Measurements from ENCODE around the gene TSSK1B.

GRCh38 chr5:113433862-113434612, 752 bp downstream of the TSSK1B start:
- no peak for TF ChIP-seq REST (IDR thresholded peaks at IDR 0.05; ENCODE audit: insufficient read depth in 1 of 2, low read depth in 2 of 2, low read length in 2 of 2)
- no peak for TF ChIP-seq POLR2AphosphoS5 (IDR thresholded peaks at IDR 0.05; ENCODE audit: low read depth, low read length)
